GM21786 (cell line): ENCODE data around the gene SCFD1.
"Not testable (repeated sequence)": the region's sequence is repeated elsewhere in the genome, so short reads cannot be mapped to it uniquely, and the experiment has no call there.

ENCODE experiments used
- ATAC-seq: cut with Tn5 transposase; IDR thresholded peaks from one replicate; pipeline ENCODE4 v1.9.1; 2021; ENCODE audit not compliant: unreplicated experiment

SCFD1 gene

GRCh38 chr14:30621940-30622830 is at the start of gene SCFD1:
TSS of gene SCFD1 (plus strand) at chr14:30622319. CDS start at chr14:30622339, 20 bp downstream.
- ATAC-seq = peak; percentile 88

- ATAC-seq = no peak
These were observed 49.3 kb upstream of the SCFD1 start for GRCh38 chr14:30572771-30573170.

GRCh38 chr14:30573226-30573814 is 48.8 kb upstream of the SCFD1 start:
- ATAC-seq = no peak

GRCh38 chr14:30573966-30574365 is 48.2 kb upstream of the SCFD1 start:
- ATAC-seq = no peak

GRCh38 chr14:30574777-30575176 is 47.3 kb upstream of the SCFD1 start:
- ATAC-seq = not testable (repeated sequence)

GRCh38 chr14:30576333-30576732 is 45.8 kb upstream of the SCFD1 start:
- not testable (repeated sequence) for ATAC-seq

- ATAC-seq = no peak
These were observed 41.4 kb upstream of the SCFD1 start for GRCh38 chr14:30580616-30581282.

- no peak for ATAC-seq
These were observed 40.9 kb upstream of the SCFD1 start for GRCh38 chr14:30581283-30581625.

GRCh38 chr14:30582376-30582775 is 39.7 kb upstream of the SCFD1 start:
- no peak for ATAC-seq

- no peak for ATAC-seq
These were observed 38.0 kb upstream of the SCFD1 start for GRCh38 chr14:30584058-30584630.

- no peak for ATAC-seq
These were observed 36.9 kb upstream of the SCFD1 start for GRCh38 chr14:30585204-30585603.

GRCh38 chr14:30587141-30587540 is 35.0 kb upstream of the SCFD1 start:
- ATAC-seq = no peak

GRCh38 chr14:30588873-30589272 is 33.2 kb upstream of the SCFD1 start:
- ATAC-seq = no peak

- ATAC-seq = no peak
These were observed 25.2 kb upstream of the SCFD1 start for GRCh38 chr14:30596935-30597334.

- no peak for ATAC-seq
These were observed 24.6 kb upstream of the SCFD1 start for GRCh38 chr14:30597504-30597903.

GRCh38 chr14:30600922-30601918 is 20.9 kb upstream of the SCFD1 start:
- no peak for ATAC-seq

- ATAC-seq = no peak
These were observed 18.7 kb upstream of the SCFD1 start for GRCh38 chr14:30603402-30603801.

GRCh38 chr14:30604696-30605095 is 17.4 kb upstream of the SCFD1 start:
- not testable (repeated sequence) for ATAC-seq

- ATAC-seq = no peak
These were observed 14.9 kb upstream of the SCFD1 start for GRCh38 chr14:30607156-30607780.

- no peak for ATAC-seq
These were observed 13.5 kb upstream of the SCFD1 start for GRCh38 chr14:30608533-30609006.
